OCI-LY3 (cell line): ENCODE measurements around the gene RAPGEFL1.

ENCODE experiments used
- H2AFZ ChIP-seq: fragments of 200-600, 300-600 bp; shearing (Covaris generic); 2 replicates; pipeline ENCODE4 v1.6.0; 2014; ENCODE audit warnings: antibody characterized with exemption, low read depth, low read length
- H3K27ac ChIP-seq: fragments of 200-600, 300-600 bp; sonication (generic); 2 replicates; pipeline ENCODE4 v1.5.1; 2014; ENCODE audit warnings: mild to moderate bottlenecking, low read length, moderate library complexity, mixed read lengths
- H3K27me3 ChIP-seq: fragments of 200-600, 300-600 bp; sonication (generic); 2 replicates; pipeline ENCODE4 v1.6.1; 2014; ENCODE audit warnings: low read depth, low read length, mixed read lengths
- H3K36me3 ChIP-seq: fragments of 200-600, 300-600 bp; sonication (generic); replicated peaks from 2 replicates; pipeline ENCODE3; 2014; ENCODE audit warnings: low read depth, low read length, mixed read lengths
- H3K4me1 ChIP-seq: fragments of 300-600, 200-600 bp; sonication (generic); 2 replicates; pipeline ENCODE4 v1.6.1; 2014; ENCODE audit warnings: low read length, mixed read lengths
- H3K4me2 ChIP-seq: fragments of 200-600, 300-600 bp; sonication (generic); 2 replicates; pipeline ENCODE4 v1.6.1; 2014; ENCODE audit warnings: low read length, mixed read lengths
- H3K4me3 ChIP-seq: fragments of 300-600, 200-600 bp; sonication (generic); 2 replicates; pipeline ENCODE4 v1.5.1; 2014; ENCODE audit warnings: antibody characterized with exemption, mild to moderate bottlenecking, low read length, moderate library complexity
- H3K79me2 ChIP-seq: fragments of 300-600, 200-600 bp; shearing (Covaris generic); 2 replicates; pipeline ENCODE4 v1.6.1; 2014; ENCODE audit warnings: mild to moderate bottlenecking, low read length, mixed read lengths
- H3K9ac ChIP-seq: fragments of 300-600, 200-600 bp; shearing (Covaris generic); 2 replicates; pipeline ENCODE4 v1.6.0; 2014; ENCODE audit warnings: mild to moderate bottlenecking, low read length, moderate library complexity
- H3K9me3 ChIP-seq: fragments of 200-600, 300-600 bp; shearing (Covaris generic); 2 replicates; pipeline ENCODE4 v1.6.1; 2014; ENCODE audit warnings: low read length, mixed read lengths; ENCODE audit not compliant: insufficient read depth
- H4K20me1 ChIP-seq: fragments of 200-600, 300-600 bp; sonication (generic); 2 replicates; pipeline ENCODE4 v1.6.1; 2016; ENCODE audit warnings: low read length, mixed read lengths; ENCODE audit not compliant: insufficient read depth
- EZH2phosphoT487 ChIP-seq: fragments of 200-600 bp; shearing (Covaris generic); IDR thresholded peaks from 2 replicates; pipeline ENCODE4 v1.6.1; 2018; ENCODE audit warnings: antibody characterized with exemption, mixed run types, low read depth
- TF ChIP-seq, protein P1 (sequence below): fragments of 200-600, 300-600 bp; sonication (generic); IDR thresholded peaks from 2 replicates; pipeline ENCODE4 v1.5.1; 2014; ENCODE audit warnings: antibody characterized with exemption, low read length, low read depth

RAPGEFL1 gene

DNA sequence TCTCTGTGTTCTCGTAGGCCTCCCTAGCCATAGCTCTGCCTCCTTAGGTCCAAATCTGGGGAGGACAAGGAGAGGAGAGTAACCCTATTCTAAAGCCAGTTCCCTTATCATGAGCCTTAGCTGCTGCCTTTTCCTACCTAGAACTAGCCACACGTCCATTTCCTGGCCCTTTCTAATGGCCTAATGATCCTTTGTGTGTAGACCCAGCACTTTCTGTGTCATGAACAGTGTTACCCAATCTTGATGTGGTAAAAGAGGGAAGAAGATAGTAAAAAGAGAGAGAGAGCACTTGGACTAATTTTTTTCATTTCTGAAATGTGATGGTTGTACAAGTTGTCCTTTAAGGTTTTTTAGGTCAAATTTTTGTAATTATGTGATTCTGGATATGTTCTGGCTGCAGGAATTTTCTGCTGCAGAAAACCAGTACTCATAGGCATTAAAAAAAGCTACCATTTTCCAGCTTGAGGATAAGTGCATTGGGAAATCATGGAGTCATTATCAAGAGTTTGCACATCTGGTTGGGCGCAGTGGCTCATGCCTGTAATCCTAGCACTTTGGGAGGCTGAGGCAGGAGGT is 18.7 kb upstream of the RAPGEFL1 start:
- H3K27ac ChIP-seq: peak overlapping the region; percentile 16; the same call in 1 of the 2 replicates
- H3K36me3 ChIP-seq: peaks cover 34% of the 10 kb centered on the region
- H3K4me3 ChIP-seq: no peak overlapping the region
- no peak overlapping the region for H3K4me2 ChIP-seq
- H3K79me2 ChIP-seq: peaks cover 54% of the 10 kb centered on the region
- H3K4me1 ChIP-seq: peaks cover 14% of the 10 kb centered on the region
- TF ChIP-seq, protein P1, sequence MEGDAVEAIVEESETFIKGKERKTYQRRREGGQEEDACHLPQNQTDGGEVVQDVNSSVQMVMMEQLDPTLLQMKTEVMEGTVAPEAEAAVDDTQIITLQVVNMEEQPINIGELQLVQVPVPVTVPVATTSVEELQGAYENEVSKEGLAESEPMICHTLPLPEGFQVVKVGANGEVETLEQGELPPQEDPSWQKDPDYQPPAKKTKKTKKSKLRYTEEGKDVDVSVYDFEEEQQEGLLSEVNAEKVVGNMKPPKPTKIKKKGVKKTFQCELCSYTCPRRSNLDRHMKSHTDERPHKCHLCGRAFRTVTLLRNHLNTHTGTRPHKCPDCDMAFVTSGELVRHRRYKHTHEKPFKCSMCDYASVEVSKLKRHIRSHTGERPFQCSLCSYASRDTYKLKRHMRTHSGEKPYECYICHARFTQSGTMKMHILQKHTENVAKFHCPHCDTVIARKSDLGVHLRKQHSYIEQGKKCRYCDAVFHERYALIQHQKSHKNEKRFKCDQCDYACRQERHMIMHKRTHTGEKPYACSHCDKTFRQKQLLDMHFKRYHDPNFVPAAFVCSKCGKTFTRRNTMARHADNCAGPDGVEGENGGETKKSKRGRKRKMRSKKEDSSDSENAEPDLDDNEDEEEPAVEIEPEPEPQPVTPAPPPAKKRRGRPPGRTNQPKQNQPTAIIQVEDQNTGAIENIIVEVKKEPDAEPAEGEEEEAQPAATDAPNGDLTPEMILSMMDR: no peak
- no peak for TF ChIP-seq EZH2phosphoT487
- H2AFZ ChIP-seq: no peak overlapping the region
- H4K20me1 ChIP-seq: no peaks in the 10 kb centered on the region
- H3K27me3 ChIP-seq: no peaks in the 10 kb centered on the region
- H3K9me3 ChIP-seq: no peaks in the 10 kb centered on the region
- H3K9ac ChIP-seq: no peak overlapping the region

DNA sequence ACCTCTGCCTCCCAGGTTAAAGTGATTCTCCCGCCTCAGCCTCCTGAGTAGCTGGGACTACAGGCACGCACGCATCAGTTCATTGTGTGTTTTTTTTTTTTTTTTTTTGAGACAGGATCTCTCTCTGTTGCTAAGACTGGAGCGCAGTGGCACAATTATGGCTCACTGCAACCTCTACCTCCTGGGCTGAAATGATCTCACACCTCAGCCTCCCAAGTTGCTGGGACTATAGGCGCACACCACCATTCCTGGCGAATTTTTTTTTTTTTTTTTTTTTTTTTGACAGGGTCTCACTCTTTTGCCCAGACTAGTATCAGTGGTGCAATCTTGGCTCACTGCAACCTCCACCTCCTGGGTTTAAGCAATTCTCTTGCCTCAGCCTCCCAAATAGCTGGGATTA is 17.8 kb upstream of the RAPGEFL1 start:
- H3K4me3 ChIP-seq: no peak overlapping the region

DNA sequence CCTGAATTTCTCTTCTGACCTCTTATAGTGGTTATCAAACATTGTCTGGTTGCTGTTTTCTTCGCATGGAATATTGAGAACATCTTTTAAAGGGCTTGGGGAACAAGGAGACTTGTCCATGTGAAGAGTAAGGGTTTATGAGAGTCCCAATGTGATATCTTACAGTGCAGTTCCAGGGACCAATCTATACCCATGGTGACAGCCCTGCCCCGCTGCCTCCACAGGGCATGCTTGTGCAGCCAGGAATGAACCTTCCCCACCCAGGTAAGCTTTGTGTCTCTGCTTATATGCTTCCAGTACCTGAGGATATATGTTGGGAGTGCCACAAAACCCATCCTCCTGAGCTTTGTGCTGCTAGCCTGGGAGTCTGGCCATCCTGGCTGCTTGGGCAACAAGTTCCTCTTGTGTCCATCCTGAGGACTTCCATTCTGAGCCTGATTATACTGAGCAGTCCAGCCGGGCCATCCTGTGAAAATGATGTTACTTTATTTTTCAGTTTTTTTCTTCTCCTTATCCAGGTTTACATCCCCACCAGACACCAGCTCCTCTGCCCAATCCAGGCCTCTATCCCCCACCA is 9.5 kb upstream of the RAPGEFL1 start:
- TF ChIP-seq, protein P1: no peak
- no peak for TF ChIP-seq EZH2phosphoT487
- peaks cover 65% of the 10 kb centered on the region for H3K36me3 ChIP-seq
- H3K27me3 ChIP-seq: no peaks in the 10 kb centered on the region
- no peak overlapping the region for H3K27ac ChIP-seq
- no peak overlapping the region for H2AFZ ChIP-seq
- H3K9ac ChIP-seq: no peak overlapping the region
- no peaks in the 10 kb centered on the region for H4K20me1 ChIP-seq
- no peak overlapping the region for H3K4me2 ChIP-seq
- peaks cover 5% of the 10 kb centered on the region; the same call in 1 of the 2 replicates for H3K79me2 ChIP-seq
- no peaks in the 10 kb centered on the region for H3K9me3 ChIP-seq
- no peak overlapping the region for H3K4me3 ChIP-seq
- H3K4me1 ChIP-seq: no peaks in the 10 kb centered on the region

More for the DNA sequence above, 17.8 kb upstream of the RAPGEFL1 start:
- TF ChIP-seq, protein P1: no peak
- no peak for TF ChIP-seq EZH2phosphoT487
- H3K27me3 ChIP-seq: no peaks in the 10 kb centered on the region
- H3K9me3 ChIP-seq: no peaks in the 10 kb centered on the region
- H2AFZ ChIP-seq: no peak overlapping the region
- H3K9ac ChIP-seq: no peak overlapping the region
- H4K20me1 ChIP-seq: no peaks in the 10 kb centered on the region
- H3K36me3 ChIP-seq: peaks cover 33% of the 10 kb centered on the region
- no peak overlapping the region for H3K4me2 ChIP-seq
- peaks cover 46% of the 10 kb centered on the region for H3K79me2 ChIP-seq
- peaks cover 4% of the 10 kb centered on the region; the same call in 1 of the 2 replicates for H3K4me1 ChIP-seq
- H3K27ac ChIP-seq: no peak overlapping the region

DNA sequence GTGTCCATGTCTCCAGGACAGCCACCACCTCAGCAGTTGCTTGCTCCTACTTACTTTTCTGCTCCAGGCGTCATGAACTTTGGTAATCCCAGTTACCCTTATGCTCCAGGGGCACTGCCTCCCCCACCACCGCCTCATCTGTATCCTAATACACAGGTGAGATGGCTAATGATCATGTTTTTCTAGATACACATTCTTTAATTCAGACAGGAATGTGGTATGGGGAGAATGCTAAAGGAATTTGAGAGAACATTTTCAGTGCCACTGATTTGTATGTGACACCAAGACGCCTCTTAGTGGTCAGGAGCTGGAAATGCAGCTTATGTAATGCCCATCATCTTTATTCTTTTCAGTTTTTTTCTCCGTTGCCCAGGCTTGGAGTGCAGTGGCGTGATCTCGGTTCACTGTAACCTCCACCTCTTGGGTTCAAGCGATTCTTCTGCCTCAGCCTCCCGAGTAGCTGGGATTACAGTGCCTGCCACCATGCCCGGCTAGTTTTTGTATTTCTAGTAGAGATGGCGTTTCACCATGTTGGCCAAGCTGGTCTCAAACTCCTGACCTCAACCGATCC is 8.9 kb upstream of the RAPGEFL1 start:
- no peak overlapping the region for H3K4me3 ChIP-seq
- no peak overlapping the region for H3K9ac ChIP-seq
- no peak overlapping the region for H3K4me2 ChIP-seq
- H3K9me3 ChIP-seq: no peaks in the 10 kb centered on the region
- TF ChIP-seq EZH2phosphoT487: no peak
- TF ChIP-seq, protein P1: peak; percentile 65
- H4K20me1 ChIP-seq: no peaks in the 10 kb centered on the region
- H3K36me3 ChIP-seq: peaks cover 63% of the 10 kb centered on the region
- H2AFZ ChIP-seq: no peak overlapping the region
- no peak overlapping the region for H3K27ac ChIP-seq
- no peaks in the 10 kb centered on the region for H3K27me3 ChIP-seq
- H3K4me1 ChIP-seq: no peaks in the 10 kb centered on the region
- peaks cover 5% of the 10 kb centered on the region; the same call in 1 of the 2 replicates for H3K79me2 ChIP-seq
